Measurements from ENCODE around the gene PALS2.
A peak's percentile ranks its signal among the peaks of the same experiment; 100 is the strongest.

- TF ChIP-seq CTCF (IDR thresholded peaks at IDR 0.05) = no peak
- TF ChIP-seq POLR2A (IDR thresholded peaks at IDR 0.05) = peak; percentile 12
- TF ChIP-seq POLR2AphosphoS5 (IDR thresholded peaks at IDR 0.05) = no peak
Measured at GRCh38 chr7:24572997-24573553, at the start of gene PALS2.

All from prostate gland (tissue), 2 donors.